SK-MEL-5 (cell line): ENCODE data around the gene SUGP2. TPM values are rescaled to one million over a fixed set of nuclear protein-coding genes. Genes with fewer than 3 reads are reported as not detected.
A peak's percentile ranks its signal among the peaks of the same experiment; 100 is the strongest.
"Not testable (repeated sequence)": the region's sequence is repeated elsewhere in the genome, so short reads cannot be mapped to it uniquely, and the experiment has no call there.

Source experiments
- DNase-seq: peaks from one replicate; pipeline ENCODE4 v3.0.0-alpha.2; 2016; ENCODE audit warnings: low read depth, low spot score
- in situ Hi-C: cut with HindIII; loops from 2 replicates; pipeline ENCODE4 v1.10.0; 2016; ENCODE audit warnings: low sequenced_read_pairs, high pct_unique_total_duplicates, low pct_unique_long_range_greater_than_20kb
- total RNA-seq: library from RNA; depleted of rRNA; stranded (reverse); fragments of >200 nt; shearing (Covaris generic); gene quantifications from 2 replicates; pipeline ENCODE4 v1.2.3, GENCODE V29; 2014

The SUGP2 gene
- total RNA-seq, 1 experiment from 2014 or later, result 26.6 TPM

DNA sequence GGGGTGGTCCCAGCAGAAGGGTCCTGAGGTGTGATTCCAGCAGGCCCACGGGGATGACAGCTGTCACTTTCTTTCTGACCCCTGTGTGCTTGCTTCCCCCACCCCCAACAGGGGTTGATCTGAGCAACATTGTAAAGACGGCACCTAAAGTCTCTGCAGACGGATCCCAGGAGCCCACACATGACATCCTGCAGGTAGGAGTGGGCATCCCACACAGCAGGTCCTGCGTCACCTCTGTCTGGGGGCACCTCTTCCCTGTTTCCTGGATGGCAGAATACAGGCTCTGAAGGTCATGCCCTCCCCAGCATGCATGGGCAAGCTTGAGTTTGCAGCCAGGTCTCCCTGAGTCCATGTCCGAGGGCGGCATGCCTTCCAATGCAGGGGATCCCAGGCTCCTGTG is 10.6 kb upstream of the SUGP2 start:
- no peak for DNase-seq

DNA sequence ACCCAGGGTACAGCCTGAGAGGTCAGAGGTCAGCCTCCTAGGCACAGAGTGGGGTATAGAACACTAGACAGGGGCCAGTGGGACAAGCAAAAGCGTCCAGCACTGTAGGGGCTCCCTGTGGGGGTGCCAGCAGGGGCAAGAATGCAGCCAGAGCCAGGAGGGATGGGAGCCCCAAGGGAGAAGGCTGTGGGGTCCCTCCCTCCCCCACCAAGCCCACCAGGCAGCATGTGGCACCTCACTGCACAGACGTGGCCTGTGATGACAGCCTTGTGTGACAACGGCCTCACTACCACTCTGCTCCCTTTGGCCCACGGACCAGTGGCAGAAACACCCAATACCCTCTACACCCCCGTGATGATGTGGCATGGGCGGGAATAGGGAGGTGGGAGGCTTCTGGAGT is 10.2 kb upstream of the SUGP2 start:
- no peak for DNase-seq

More for the DNA sequence above, 10.6 kb upstream of the SUGP2 start:
- in situ Hi-C loops, result no loop called here

DNA sequence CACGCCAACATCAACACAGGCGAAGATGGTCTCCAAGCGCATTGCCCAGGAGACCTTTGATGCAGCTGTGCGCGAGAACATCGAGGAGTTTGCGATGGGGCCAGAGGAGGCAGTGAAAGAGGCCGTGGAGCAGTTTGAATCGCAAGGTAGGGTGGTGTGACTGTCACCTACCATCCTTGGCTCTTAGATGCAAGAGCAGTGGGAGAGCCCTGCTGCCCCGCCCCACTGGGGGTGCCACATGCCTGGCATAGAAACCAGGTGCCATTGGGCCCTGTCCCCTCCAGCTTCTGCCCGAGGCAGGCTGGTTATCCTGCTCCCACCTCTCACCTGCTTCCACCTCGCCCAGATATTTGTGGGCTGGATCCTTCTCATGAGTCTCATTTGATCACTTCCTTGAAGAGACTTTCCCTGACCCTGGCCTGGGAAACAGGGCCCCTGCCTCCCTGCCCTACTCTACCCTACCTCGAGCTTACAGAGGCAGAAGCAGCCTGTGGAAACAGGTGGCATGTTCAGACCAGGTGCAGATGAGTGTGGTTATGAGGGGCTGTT is 9.5 kb upstream of the SUGP2 start:
- DNase-seq, result no peak
- in situ Hi-C loops, result no loop called here

More for the DNA sequence above, 10.2 kb upstream of the SUGP2 start:
- in situ Hi-C loops, result no loop called here

DNA sequence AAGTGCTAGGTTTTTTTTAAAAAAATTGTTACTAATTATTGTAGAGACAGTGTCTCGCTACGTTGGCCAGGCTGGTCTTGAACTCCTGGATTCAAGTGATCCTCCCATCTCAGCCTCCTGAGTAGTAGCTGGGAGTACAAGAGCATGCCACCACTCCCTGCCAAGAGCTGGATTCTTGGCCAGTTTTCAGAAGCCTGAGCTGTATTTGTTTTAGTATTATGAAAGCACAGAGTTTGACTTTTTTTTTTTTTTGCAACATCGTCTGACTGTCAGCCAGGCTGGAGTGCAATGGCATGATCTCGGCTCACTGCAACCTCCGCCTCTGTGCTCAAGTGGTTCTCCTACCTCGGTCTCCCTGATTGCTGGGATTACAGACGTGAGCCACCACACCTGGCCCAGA is 7.1 kb upstream of the SUGP2 start:
- in situ Hi-C loops, result no loop called here
- no peak for DNase-seq

GRCh38 chr19:19039901-19040300 is 6.6 kb upstream of the SUGP2 start:
- in situ Hi-C loops, result no loop called here
- no peak for DNase-seq

- peak; percentile 71 for DNase-seq
- in situ Hi-C loops, result no loop called here
Observed at GRCh38 chr19:19034204-19034624, 897 bp upstream of the SUGP2 start.

DNA sequence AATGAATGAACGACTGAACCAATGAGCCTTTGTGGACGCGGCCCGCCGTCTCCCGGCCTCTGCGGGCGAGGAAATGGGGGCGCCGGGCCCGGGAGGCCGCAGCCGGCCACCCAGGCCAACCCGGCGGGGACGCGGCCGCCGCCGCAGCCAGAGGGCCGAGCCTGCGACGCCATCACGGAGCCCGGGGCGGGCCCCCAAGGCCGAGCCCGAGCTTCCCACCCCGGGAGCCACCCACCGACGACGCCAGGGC is 216 bp downstream of the SUGP2 start:
- DNase-seq, result no peak
- in situ Hi-C loops, result no loop called here

GRCh38 chr19:19032420-19033175 is 719 bp downstream of the SUGP2 start:
- in situ Hi-C loops, result no loop called here
- DNase-seq, result peak; percentile 91

DNA sequence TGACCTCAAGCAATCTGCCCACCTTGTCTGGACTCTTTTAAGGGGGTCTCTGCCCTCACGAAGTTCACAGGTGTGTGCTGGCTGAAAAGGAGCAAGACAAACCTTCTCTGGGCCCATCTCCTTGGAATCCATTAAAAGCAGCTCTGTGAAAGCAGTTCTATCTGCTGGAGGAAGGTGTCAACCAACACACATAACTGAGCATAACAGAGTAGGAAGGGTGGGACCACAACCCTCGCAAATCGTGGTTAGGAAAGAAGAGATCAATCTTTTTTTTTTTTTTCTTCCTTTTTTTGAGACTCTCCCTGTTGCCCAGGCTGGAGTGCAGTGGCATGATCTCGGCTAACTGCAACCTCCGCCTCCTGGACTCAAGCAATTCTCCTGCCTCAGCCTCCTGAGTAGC is 1.4 kb downstream of the SUGP2 start:
- in situ Hi-C loops, result no loop called here
- DNase-seq, result no peak

DNA sequence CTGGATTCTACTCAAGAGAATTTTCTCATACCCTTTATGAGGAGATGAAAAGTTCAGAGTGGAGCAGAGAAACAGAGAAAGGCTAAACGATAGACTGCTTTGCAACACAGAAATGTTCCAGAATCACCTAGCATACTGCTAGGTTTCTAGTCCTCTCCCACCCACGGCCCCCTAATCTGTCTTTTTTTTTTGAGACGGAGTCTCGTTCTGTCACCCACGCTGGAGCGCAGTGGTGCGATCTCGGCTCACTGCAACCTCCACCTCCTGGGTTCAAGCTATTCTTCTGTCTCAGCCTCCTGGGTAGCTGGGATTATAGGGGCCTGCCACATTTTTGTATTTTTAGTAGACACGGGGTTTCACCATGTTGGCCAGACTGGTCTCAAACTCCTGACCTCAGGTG is 4.8 kb downstream of the SUGP2 start:
- in situ Hi-C loops, result no loop called here
- no peak for DNase-seq

DNA sequence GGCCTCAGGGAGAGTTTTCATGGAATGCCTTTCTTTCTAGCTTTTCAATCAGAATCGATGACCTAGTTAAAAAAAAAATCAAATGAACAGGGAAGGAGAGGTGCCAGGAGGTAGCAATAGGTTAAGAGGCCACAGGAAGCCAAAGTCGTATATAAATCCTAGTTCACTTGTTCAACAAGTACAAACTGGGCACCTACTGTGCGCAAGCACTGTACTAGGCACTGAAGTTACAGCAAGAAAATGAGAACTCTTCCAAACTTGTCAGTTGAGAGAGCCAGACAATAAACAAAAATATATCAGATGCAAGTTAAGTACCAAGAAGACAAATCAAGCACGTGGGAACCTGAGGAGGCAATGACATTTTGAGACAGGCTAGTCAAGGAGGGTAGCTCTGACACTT is 6.1 kb downstream of the SUGP2 start:
- in situ Hi-C loops, result no loop called here
- DNase-seq, result no peak

- in situ Hi-C loops, result no loop called here
- DNase-seq, result peak; percentile 24
Observed at GRCh38 chr19:19026299-19026971, 6.9 kb downstream of the SUGP2 start.

- in situ Hi-C loops, result no loop called here
- DNase-seq, result no peak
Observed at GRCh38 chr19:19025861-19026260, 7.5 kb downstream of the SUGP2 start.

DNA sequence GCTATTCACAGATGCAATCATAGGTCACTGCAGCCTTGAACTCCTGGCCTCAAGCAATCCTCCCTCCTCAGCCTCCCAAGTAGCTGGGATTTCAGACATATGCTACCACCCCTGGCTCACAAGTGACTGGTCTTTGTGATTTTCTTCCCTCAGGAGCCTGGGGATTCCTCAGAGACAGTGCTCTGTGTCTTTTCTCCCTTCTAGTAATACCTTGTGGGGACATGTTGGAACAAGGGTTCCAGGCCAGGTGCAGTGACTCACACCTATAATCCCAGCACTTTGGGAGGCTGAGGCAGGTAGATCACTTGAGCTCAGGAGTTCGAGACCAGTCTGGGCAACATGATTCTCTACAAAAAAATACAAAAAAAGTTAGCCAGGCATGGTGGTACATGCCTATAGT is 9.9 kb downstream of the SUGP2 start:
- in situ Hi-C loops, DNase-seq: not testable (repeated sequence)

GRCh38 chr19:19022380-19022961 is 10.8 kb downstream of the SUGP2 start:
- no peak for DNase-seq
- in situ Hi-C loops, result no loop called here

- in situ Hi-C loops, result no loop called here
- DNase-seq, result peak; percentile 31
Observed at GRCh38 chr19:19021115-19021514, 12.2 kb downstream of the SUGP2 start.

GRCh38 chr19:19010551-19010950 is 22.8 kb downstream of the SUGP2 start:
- no peak for DNase-seq
- in situ Hi-C loops, result no loop called here

- in situ Hi-C loops, result no loop called here
- no peak for DNase-seq
Observed at GRCh38 chr19:19009951-19010350, 23.4 kb downstream of the SUGP2 start.

- in situ Hi-C loops, result no loop called here
Observed at GRCh38 chr19:19006213-19006612, 27.1 kb downstream of the SUGP2 start.

More at GRCh38 chr19:19006213-19006612, 27.1 kb downstream of the SUGP2 start:
- DNase-seq, result no peak
